SU-DHL-6 (cell line): ENCODE data around the gene PBRM1.

Experiments
- H2AFZ ChIP-seq: fragments of 200-600 bp; sonication (generic); 2 replicates; pipeline ENCODE4 v1.6.1; 2014; ENCODE audit warnings: low read depth, mild to moderate bottlenecking, moderate library complexity, mixed read lengths, antibody characterized with exemption, low read length; ENCODE audit not compliant: severe bottlenecking
- H3F3A ChIP-seq: fragments of 200-600 bp; shearing (Covaris generic); 2 replicates; pipeline ENCODE4 v1.6.0; 2016; ENCODE audit warnings: antibody characterized with exemption, mild to moderate bottlenecking; ENCODE audit not compliant: insufficient read depth
- H3K27ac ChIP-seq: fragments of 200-600 bp; sonication (generic); 2 replicates; pipeline ENCODE4 v1.5.1; 2016; ENCODE audit warnings: low read depth, mild to moderate bottlenecking, low read length, moderate library complexity, mixed read lengths
- H3K27me3 ChIP-seq: fragments of 200-600 bp; sonication (generic), shearing (Covaris generic); 2 replicates; pipeline ENCODE4 v1.6.0; 2014; ENCODE audit warnings: mild to moderate bottlenecking, low read length
- H3K36me3 ChIP-seq: fragments of 200-600 bp; sonication (generic); 2 replicates; pipeline ENCODE4 v1.6.1; 2014; ENCODE audit warnings: mild to moderate bottlenecking, low read length, mixed read lengths
- H3K4me2 ChIP-seq: fragments of 300-600, 200-600 bp; shearing (Covaris generic), sonication (generic); 2 replicates; pipeline ENCODE4 v1.6.0; 2014; ENCODE audit warnings: low read length, low read depth, mild to moderate bottlenecking; ENCODE audit not compliant: poor library complexity, severe bottlenecking
- H3K4me3 ChIP-seq: fragments of 200-600 bp; sonication (generic); 2 replicates; pipeline ENCODE4 v1.5.1; 2014; ENCODE audit warnings: antibody characterized with exemption, low read length, mild to moderate bottlenecking, mixed read lengths; ENCODE audit not compliant: insufficient read depth, poor library complexity, severe bottlenecking
- H3K79me2 ChIP-seq: fragments of 200-600 bp; sonication (generic); 2 replicates; pipeline ENCODE4 v1.6.1; 2014; ENCODE audit warnings: mild to moderate bottlenecking, low read length, moderate library complexity; ENCODE audit not compliant: insufficient read depth
- H3K9ac ChIP-seq: fragments of 200-600 bp; sonication (generic); 2 replicates; pipeline ENCODE4 v1.7.0; 2014; ENCODE audit warnings: mild to moderate bottlenecking, low read length
- H3K9me2 ChIP-seq: fragments of 200-600 bp; sonication (generic); replicated peaks from 2 replicates; pipeline ENCODE4 v1.6.1; 2014; ENCODE audit warnings: low read length; ENCODE audit not compliant: insufficient read depth
- H3K9me3 ChIP-seq: fragments of 200-600 bp; sonication (generic); 2 replicates; pipeline ENCODE4 v1.6.1; 2014; ENCODE audit warnings: low read length, mixed read lengths; ENCODE audit not compliant: insufficient read depth
- H4K20me1 ChIP-seq: fragments of 200-600 bp; sonication (generic); 2 replicates; pipeline ENCODE4 v1.6.1; 2014; ENCODE audit warnings: low read depth, mild to moderate bottlenecking, antibody characterized with exemption, low read length, moderate library complexity, mixed read lengths
- CTCF ChIP-seq: fragments of 200-600 bp; sonication (generic); IDR thresholded peaks from one replicate; pipeline ENCODE4 v1.5.1; 2017; ENCODE audit warnings: antibody characterized with exemption, mild to moderate bottlenecking, low read length, moderate library complexity; ENCODE audit not compliant: insufficient read depth, poor library complexity, severe bottlenecking
- EZH2phosphoT487 ChIP-seq: fragments of 200-600 bp; sonication (generic), shearing (Covaris generic); conservative IDR thresholded peaks from 2 replicates; pipeline ENCODE4 v1.6.1; 2018; ENCODE audit warnings: mild to moderate bottlenecking, antibody characterized with exemption, low read length, moderate library complexity, mixed read lengths

Gene PBRM1

GRCh38 chr3:52519445-52520140, 166.1 kb downstream of the PBRM1 start:
- Histone ChIP-seq H3K27me3 (no peaks in the 10 kb centered on the region), H3K9me2 (no peaks in the 10 kb centered on the region), H3K4me3 (no peak overlapping the region), H4K20me1 (no peaks in the 10 kb centered on the region), H3K9ac (no peak overlapping the region), H3K79me2 (no peaks in the 10 kb centered on the region), H3F3A (no peaks in the 10 kb centered on the region), H2AFZ (no peak overlapping the region), H3K36me3 (no peaks in the 10 kb centered on the region; the same call in 1 of the 2 replicates), H3K4me2 (no peak overlapping the region), H3K27ac (no peak overlapping the region), H3K9me3 (no peaks in the 10 kb centered on the region)
- TF ChIP-seq CTCF (no peak), EZH2phosphoT487 (no peak)

- H2AFZ ChIP-seq = no peak overlapping the region
- H3K4me3 ChIP-seq = no peak overlapping the region
- H3K36me3 ChIP-seq = no peaks in the 10 kb centered on the region
- no peaks in the 10 kb centered on the region for H3K79me2 ChIP-seq
- no peaks in the 10 kb centered on the region for H3K9me2 ChIP-seq
- H3F3A ChIP-seq = no peaks in the 10 kb centered on the region
- no peaks in the 10 kb centered on the region for H4K20me1 ChIP-seq
- no peaks in the 10 kb centered on the region for H3K27me3 ChIP-seq
- TF ChIP-seq EZH2phosphoT487 = no peak
- TF ChIP-seq CTCF = no peak
- no peak overlapping the region for H3K27ac ChIP-seq
- H3K4me2 ChIP-seq = no peak overlapping the region
- no peaks in the 10 kb centered on the region for H3K9me3 ChIP-seq
- no peak overlapping the region for H3K9ac ChIP-seq
Observed at GRCh38 chr3:52518723-52519444, 166.8 kb downstream of the PBRM1 start.

- Histone ChIP-seq H3K36me3 (no peaks in the 10 kb centered on the region), H3K9me3 (no peaks in the 10 kb centered on the region), H3K9me2 (no peaks in the 10 kb centered on the region), H2AFZ (no peak overlapping the region), H3K9ac (no peak overlapping the region), H3K27me3 (no peaks in the 10 kb centered on the region), H3K4me2 (no peak overlapping the region), H3F3A (no peaks in the 10 kb centered on the region), H4K20me1 (no peaks in the 10 kb centered on the region), H3K79me2 (no peaks in the 10 kb centered on the region), H3K27ac (no peak overlapping the region), H3K4me3 (no peak overlapping the region)
- TF ChIP-seq CTCF = no peak
- TF ChIP-seq EZH2phosphoT487 = no peak
Observed at GRCh38 chr3:52517796-52518722, 167.7 kb downstream of the PBRM1 start.
